IMR-90 (cell line): ENCODE measurements around the gene SLAMF9.

Source experiments
- MXI1 ChIP-seq: IDR thresholded peaks from 2 replicates; pipeline ENCODE4 v1.6.1; 2012; ENCODE audit warnings: low read depth, mild to moderate bottlenecking, low read length, moderate library complexity, borderline replicate concordance
- POLR2A ChIP-seq: IDR thresholded peaks from 2 replicates; pipeline ENCODE4 v1.6.1; 2012; ENCODE audit warnings: mild to moderate bottlenecking, low read depth, low read length
- RFX5 ChIP-seq: IDR thresholded peaks from 2 replicates; pipeline ENCODE4 v1.8.0; 2012; ENCODE audit warnings: low read depth, mild to moderate bottlenecking, low read length, moderate library complexity
- TF ChIP-seq, protein P1 (sequence below): conservative IDR thresholded peaks from 2 replicates; pipeline ENCODE4 v1.5.1; 2012; ENCODE audit warnings: mild to moderate bottlenecking, low read depth, low read length, improper control_type of control experiment
- TF ChIP-seq, protein P2 (sequence below): fragments of 150-350 bp; IDR thresholded peaks from 2 replicates; pipeline ENCODE4 v1.6.1; 2016; ENCODE audit warnings: low read depth, mild to moderate bottlenecking, low read length, moderate library complexity, borderline replicate concordance

DNA sequence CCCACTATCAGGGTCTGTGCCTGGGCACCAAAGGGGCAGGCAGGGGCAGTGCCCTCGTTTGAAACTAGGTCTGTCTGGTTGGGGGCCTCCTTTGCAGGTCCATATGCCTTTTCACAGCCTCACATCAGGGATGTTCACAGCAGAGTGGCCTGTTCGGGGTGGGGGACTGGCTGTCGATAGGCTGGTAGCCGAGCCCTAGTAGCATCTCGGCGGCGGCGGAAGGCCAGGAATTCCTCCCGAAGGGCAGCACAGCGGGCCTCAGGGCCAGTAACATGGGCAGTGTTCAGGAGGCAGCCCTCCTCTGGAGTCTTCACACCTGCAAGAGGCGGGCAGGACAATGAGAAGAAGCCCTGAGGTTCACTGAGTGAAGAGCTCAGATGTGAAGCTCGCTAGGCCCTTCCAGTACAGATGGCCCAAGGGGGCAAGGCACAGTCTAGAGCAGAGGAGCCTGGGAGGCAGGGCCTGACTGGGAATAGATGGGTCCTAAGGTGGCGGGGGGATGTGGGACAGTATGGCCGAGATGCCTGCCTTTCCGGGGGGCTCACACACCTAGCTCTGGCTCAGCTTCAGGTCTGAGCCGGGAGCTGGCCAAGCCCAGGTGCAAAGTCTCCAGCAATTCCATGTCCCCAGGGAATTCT is 26.7 kb downstream of the SLAMF9 start:
- TF ChIP-seq POLR2A (no peak), RFX5 (no peak), MXI1 (no peak)
- TF ChIP-seq, protein P1, sequence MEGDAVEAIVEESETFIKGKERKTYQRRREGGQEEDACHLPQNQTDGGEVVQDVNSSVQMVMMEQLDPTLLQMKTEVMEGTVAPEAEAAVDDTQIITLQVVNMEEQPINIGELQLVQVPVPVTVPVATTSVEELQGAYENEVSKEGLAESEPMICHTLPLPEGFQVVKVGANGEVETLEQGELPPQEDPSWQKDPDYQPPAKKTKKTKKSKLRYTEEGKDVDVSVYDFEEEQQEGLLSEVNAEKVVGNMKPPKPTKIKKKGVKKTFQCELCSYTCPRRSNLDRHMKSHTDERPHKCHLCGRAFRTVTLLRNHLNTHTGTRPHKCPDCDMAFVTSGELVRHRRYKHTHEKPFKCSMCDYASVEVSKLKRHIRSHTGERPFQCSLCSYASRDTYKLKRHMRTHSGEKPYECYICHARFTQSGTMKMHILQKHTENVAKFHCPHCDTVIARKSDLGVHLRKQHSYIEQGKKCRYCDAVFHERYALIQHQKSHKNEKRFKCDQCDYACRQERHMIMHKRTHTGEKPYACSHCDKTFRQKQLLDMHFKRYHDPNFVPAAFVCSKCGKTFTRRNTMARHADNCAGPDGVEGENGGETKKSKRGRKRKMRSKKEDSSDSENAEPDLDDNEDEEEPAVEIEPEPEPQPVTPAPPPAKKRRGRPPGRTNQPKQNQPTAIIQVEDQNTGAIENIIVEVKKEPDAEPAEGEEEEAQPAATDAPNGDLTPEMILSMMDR, result no peak
- TF ChIP-seq, protein P2, sequence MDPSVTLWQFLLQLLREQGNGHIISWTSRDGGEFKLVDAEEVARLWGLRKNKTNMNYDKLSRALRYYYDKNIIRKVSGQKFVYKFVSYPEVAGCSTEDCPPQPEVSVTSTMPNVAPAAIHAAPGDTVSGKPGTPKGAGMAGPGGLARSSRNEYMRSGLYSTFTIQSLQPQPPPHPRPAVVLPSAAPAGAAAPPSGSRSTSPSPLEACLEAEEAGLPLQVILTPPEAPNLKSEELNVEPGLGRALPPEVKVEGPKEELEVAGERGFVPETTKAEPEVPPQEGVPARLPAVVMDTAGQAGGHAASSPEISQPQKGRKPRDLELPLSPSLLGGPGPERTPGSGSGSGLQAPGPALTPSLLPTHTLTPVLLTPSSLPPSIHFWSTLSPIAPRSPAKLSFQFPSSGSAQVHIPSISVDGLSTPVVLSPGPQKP, result no peak
